GM18502 (cell line): ENCODE measurements around the gene ADAMTS16.

ENCODE experiments used
- ATAC-seq: cut with Tn5 transposase; IDR thresholded peaks from one replicate; pipeline ENCODE4 v1.9.1; 2021; ENCODE audit warnings: mild to moderate bottlenecking; ENCODE audit not compliant: unreplicated experiment, poor library complexity

Gene ADAMTS16

GRCh38 chr5:5141625-5142525, 1.7 kb downstream of the ADAMTS16 start:
- ATAC-seq = no peak

GRCh38 chr5:5144441-5144840, 4.3 kb downstream of the ADAMTS16 start:
- no peak for ATAC-seq

- ATAC-seq = no peak
Measured at GRCh38 chr5:5145651-5146529, 5.8 kb downstream of the ADAMTS16 start.

GRCh38 chr5:5146530-5147160, 6.5 kb downstream of the ADAMTS16 start:
- no peak for ATAC-seq

GRCh38 chr5:5149154-5149553, 9.0 kb downstream of the ADAMTS16 start:
- no peak for ATAC-seq

GRCh38 chr5:5150667-5151066, 10.5 kb downstream of the ADAMTS16 start:
- ATAC-seq = no peak

GRCh38 chr5:5154733-5155132, 14.6 kb downstream of the ADAMTS16 start:
- no peak for ATAC-seq

- ATAC-seq = no peak
Measured at GRCh38 chr5:5155617-5156016, 15.5 kb downstream of the ADAMTS16 start.

GRCh38 chr5:5156471-5157082, 16.4 kb downstream of the ADAMTS16 start:
- no peak for ATAC-seq

GRCh38 chr5:5158472-5158895, 18.4 kb downstream of the ADAMTS16 start:
- no peak for ATAC-seq

- no peak for ATAC-seq
Measured at GRCh38 chr5:5159282-5160103, 19.4 kb downstream of the ADAMTS16 start.

- ATAC-seq = no peak
Measured at GRCh38 chr5:5164163-5164562, 24.0 kb downstream of the ADAMTS16 start.

- ATAC-seq = no peak
Measured at GRCh38 chr5:5165541-5166002, 25.4 kb downstream of the ADAMTS16 start.

- ATAC-seq = no peak
Measured at GRCh38 chr5:5169466-5169865, 29.3 kb downstream of the ADAMTS16 start.

- ATAC-seq = no peak
Measured at GRCh38 chr5:5178136-5178535, 38.0 kb downstream of the ADAMTS16 start.

GRCh38 chr5:5178580-5178979, 38.5 kb downstream of the ADAMTS16 start:
- ATAC-seq = no peak

- no peak for ATAC-seq
Measured at GRCh38 chr5:5179079-5179478, 38.9 kb downstream of the ADAMTS16 start.

GRCh38 chr5:5179597-5179996, 39.5 kb downstream of the ADAMTS16 start:
- ATAC-seq = no peak

- no peak for ATAC-seq
Measured at GRCh38 chr5:5181650-5182324, 41.7 kb downstream of the ADAMTS16 start.
